DOHH2 (cell line): ENCODE measurements around the gene LPCAT2.

Experiments
- EZH2phosphoT487 ChIP-seq: fragments of 200-600 bp; sonication (generic); IDR thresholded peaks from 2 replicates; pipeline ENCODE4 v1.6.1; 2017; ENCODE audit warnings: borderline replicate concordance, mild to moderate bottlenecking, antibody characterized with exemption, low read length, moderate library complexity, mixed read lengths
- TF ChIP-seq, protein P1 (sequence below): fragments of 200-600 bp; sonication (generic); IDR thresholded peaks from one replicate; pipeline ENCODE4 v1.5.1; 2014; ENCODE audit warnings: antibody characterized with exemption, mild to moderate bottlenecking, low read depth, low read length; ENCODE audit not compliant: poor library complexity, severe bottlenecking

DNA sequence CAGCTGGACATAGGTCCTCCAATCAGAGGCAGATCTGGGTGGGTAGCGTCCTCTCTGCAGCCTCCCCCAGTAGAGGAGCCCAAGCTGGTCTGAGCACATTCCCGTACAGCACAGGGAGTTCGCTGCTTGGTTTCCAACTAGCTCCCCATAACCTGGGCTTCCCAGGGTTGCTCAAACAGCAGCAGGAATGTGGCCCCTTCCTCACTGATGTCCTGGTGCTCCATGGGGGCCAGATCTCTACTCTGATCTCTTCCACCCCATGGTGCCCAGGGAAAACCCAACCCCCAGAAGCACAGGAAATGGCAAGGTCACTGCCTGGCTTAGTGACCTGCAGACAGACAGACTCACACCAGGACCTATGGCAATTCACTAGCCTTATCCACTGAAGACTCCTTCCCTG lies 41.0 kb upstream of the LPCAT2 start:
- TF ChIP-seq, protein P1, sequence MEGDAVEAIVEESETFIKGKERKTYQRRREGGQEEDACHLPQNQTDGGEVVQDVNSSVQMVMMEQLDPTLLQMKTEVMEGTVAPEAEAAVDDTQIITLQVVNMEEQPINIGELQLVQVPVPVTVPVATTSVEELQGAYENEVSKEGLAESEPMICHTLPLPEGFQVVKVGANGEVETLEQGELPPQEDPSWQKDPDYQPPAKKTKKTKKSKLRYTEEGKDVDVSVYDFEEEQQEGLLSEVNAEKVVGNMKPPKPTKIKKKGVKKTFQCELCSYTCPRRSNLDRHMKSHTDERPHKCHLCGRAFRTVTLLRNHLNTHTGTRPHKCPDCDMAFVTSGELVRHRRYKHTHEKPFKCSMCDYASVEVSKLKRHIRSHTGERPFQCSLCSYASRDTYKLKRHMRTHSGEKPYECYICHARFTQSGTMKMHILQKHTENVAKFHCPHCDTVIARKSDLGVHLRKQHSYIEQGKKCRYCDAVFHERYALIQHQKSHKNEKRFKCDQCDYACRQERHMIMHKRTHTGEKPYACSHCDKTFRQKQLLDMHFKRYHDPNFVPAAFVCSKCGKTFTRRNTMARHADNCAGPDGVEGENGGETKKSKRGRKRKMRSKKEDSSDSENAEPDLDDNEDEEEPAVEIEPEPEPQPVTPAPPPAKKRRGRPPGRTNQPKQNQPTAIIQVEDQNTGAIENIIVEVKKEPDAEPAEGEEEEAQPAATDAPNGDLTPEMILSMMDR = no peak
- TF ChIP-seq EZH2phosphoT487 = no peak
